GM12878 (cell line): ENCODE data around the gene SPAG7.

Experiments
- EP300 ChIP-seq, 2 experiments: fragments of 150-350 bp in 1 of 2; IDR thresholded peaks; 2 replicates each; pipeline ENCODE4 v1.6.1; 2011 to 2012; ENCODE audit warnings: low read depth in 2 of 2, low read length in 2 of 2, borderline replicate concordance in 1 of 2, improper control_type of control experiment in 1 of 2, inconsistent platforms in 1 of 2; ENCODE audit not compliant: control insufficient read depth in 1 of 2
- MXI1 ChIP-seq: fragments of 150-350 bp; IDR thresholded peaks from 2 replicates; pipeline ENCODE4 v1.6.1; 2011; ENCODE audit warnings: low read depth, mild to moderate bottlenecking, inconsistent platforms, low read length, improper control_type of control experiment
- MYC ChIP-seq: IDR thresholded peaks from 2 replicates; pipeline ENCODE4 v1.6.1; 2011; ENCODE audit warnings: mild to moderate bottlenecking, low read length, moderate library complexity, inconsistent platforms; ENCODE audit not compliant: insufficient read depth, insufficient replicate concordance, insufficient read length, severe bottlenecking
- NR2C1 ChIP-seq: fragments of 450-650 bp; IDR thresholded peaks from 2 replicates; pipeline ENCODE4 v1.6.1; 2017; ENCODE audit warnings: antibody characterized with exemption, mild to moderate bottlenecking, moderate library complexity
- POLR2A ChIP-seq: IDR thresholded peaks from 2 replicates; pipeline ENCODE4 v1.6.1; 2011; ENCODE audit warnings: low read depth, mild to moderate bottlenecking, low read length
- POLR2AphosphoS2 ChIP-seq: IDR thresholded peaks from 2 replicates; pipeline ENCODE4 v1.6.1; 2011; ENCODE audit warnings: low read depth, mild to moderate bottlenecking, low read length, improper control_type of control experiment, moderate library complexity
- POLR2AphosphoS5 ChIP-seq: IDR thresholded peaks from 2 replicates; pipeline ENCODE4 v1.6.1; 2011; ENCODE audit warnings: mild to moderate bottlenecking, low read length, inconsistent platforms
- SRF ChIP-seq, 2 experiments: IDR thresholded peaks; 2 replicates each; pipeline ENCODE4 v1.6.1; 2011; ENCODE audit warnings: low read depth in 2 of 2, low read length in 2 of 2, mild to moderate bottlenecking in 1 of 2, moderate library complexity in 1 of 2
- TF ChIP-seq, protein P1 (sequence below): IDR thresholded peaks from 2 replicates; pipeline ENCODE4 v1.6.1; 2012; ENCODE audit warnings: low read depth, low read length, improper control_type of control experiment
- TF ChIP-seq, protein P2 (sequence below): IDR thresholded peaks from 2 replicates; pipeline ENCODE4 v1.6.1; 2011; ENCODE audit warnings: low read depth, mild to moderate bottlenecking, low read length, moderate library complexity, borderline replicate concordance; ENCODE audit errors: extremely low read depth
- TF ChIP-seq, protein P3 (sequence below): IDR thresholded peaks from 2 replicates; pipeline ENCODE4 v1.6.1; 2012; ENCODE audit warnings: mild to moderate bottlenecking, low read depth, low read length
- TF ChIP-seq, protein P4 (sequence below), 3 experiments: IDR thresholded peaks in 2 of 3; conservative IDR thresholded peaks in 1 of 3; 2 replicates each; pipeline ENCODE4 v1.5.1; 2011; ENCODE audit warnings: low read depth in 3 of 3, low read length in 3 of 3, mild to moderate bottlenecking in 3 of 3, control low read depth in 2 of 3, moderate library complexity in 2 of 3, inconsistent platforms in 1 of 3, mixed read lengths in 1 of 3; ENCODE audit not compliant: control insufficient read depth in 2 of 3, insufficient read depth in 1 of 3; ENCODE audit errors: extremely low read depth in 1 of 3
- TF ChIP-seq, protein P5 (sequence below): fragments of 450-650 bp; conservative IDR thresholded peaks from 2 replicates; pipeline ENCODE4 v1.6.1; 2017; ENCODE audit warnings: mild to moderate bottlenecking, moderate library complexity

DNA sequence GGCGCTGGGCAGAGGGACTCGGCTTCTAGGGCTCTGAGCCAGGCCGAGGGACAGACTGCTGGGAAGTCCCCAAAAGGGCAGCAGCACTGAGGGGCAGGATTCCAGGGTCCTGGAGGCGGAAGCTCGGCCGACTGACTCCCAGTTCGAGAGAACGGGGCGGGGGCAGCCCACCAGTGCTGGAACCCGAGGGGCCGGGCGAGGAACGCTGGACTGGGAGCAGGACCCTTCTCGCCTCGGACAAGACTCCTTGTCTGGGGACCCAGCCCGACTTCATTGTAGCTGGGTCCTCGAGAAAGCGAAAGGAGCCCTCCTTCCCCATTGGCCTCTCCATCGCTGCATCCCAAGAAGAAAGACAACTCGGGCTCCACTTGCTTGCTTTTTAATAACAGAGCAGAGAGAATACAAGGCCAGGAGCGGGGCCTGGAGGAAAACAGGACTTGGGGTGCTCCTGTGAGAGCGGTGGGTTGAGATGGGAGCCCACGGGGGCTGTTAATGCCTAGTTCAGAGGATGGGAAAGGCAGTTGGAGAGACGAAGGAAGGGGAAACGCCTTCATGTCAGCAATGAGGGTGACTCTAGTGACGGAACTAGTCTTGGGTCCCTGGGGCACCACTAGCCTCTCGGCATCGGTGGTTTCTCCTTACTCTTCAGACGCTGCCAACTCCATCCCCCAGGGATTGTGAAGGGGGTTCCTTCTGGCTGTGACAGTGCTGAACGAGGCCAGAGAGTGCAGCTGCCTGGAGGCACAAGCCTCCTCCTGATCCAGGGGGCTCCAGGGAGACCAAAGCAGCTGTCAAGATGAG is 20.4 kb upstream of the SPAG7 start:
- TF ChIP-seq, protein P1, sequence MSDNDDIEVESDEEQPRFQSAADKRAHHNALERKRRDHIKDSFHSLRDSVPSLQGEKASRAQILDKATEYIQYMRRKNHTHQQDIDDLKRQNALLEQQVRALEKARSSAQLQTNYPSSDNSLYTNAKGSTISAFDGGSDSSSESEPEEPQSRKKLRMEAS: peak; percentile 1; the same call in 1 of the 2 replicates
- TF ChIP-seq EP300 (IDR thresholded peaks at IDR 0.05; ENCODE audit: borderline replicate concordance in 1 of 2, control insufficient read depth in 1 of 2, low read depth in 2 of 2, low read length in 2 of 2): no peak
- TF ChIP-seq, protein P2, sequence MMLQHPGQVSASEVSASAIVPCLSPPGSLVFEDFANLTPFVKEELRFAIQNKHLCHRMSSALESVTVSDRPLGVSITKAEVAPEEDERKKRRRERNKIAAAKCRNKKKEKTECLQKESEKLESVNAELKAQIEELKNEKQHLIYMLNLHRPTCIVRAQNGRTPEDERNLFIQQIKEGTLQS: no peak
- 0 out of 2 replicates have a peak, but pooled peaks have one; percentile 6 for TF ChIP-seq POLR2AphosphoS2
- TF ChIP-seq NR2C1: no peak
- TF ChIP-seq SRF (IDR thresholded peaks at IDR 0.05; ENCODE audit: low read depth in 2 of 2, low read length in 2 of 2): no peak
- TF ChIP-seq MXI1: no peak
- TF ChIP-seq, protein P3, sequence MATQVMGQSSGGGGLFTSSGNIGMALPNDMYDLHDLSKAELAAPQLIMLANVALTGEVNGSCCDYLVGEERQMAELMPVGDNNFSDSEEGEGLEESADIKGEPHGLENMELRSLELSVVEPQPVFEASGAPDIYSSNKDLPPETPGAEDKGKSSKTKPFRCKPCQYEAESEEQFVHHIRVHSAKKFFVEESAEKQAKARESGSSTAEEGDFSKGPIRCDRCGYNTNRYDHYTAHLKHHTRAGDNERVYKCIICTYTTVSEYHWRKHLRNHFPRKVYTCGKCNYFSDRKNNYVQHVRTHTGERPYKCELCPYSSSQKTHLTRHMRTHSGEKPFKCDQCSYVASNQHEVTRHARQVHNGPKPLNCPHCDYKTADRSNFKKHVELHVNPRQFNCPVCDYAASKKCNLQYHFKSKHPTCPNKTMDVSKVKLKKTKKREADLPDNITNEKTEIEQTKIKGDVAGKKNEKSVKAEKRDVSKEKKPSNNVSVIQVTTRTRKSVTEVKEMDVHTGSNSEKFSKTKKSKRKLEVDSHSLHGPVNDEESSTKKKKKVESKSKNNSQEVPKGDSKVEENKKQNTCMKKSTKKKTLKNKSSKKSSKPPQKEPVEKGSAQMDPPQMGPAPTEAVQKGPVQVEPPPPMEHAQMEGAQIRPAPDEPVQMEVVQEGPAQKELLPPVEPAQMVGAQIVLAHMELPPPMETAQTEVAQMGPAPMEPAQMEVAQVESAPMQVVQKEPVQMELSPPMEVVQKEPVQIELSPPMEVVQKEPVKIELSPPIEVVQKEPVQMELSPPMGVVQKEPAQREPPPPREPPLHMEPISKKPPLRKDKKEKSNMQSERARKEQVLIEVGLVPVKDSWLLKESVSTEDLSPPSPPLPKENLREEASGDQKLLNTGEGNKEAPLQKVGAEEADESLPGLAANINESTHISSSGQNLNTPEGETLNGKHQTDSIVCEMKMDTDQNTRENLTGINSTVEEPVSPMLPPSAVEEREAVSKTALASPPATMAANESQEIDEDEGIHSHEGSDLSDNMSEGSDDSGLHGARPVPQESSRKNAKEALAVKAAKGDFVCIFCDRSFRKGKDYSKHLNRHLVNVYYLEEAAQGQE: no peak
- TF ChIP-seq MYC: no peak
- TF ChIP-seq POLR2A: peak; percentile 64
- TF ChIP-seq, protein P4, sequence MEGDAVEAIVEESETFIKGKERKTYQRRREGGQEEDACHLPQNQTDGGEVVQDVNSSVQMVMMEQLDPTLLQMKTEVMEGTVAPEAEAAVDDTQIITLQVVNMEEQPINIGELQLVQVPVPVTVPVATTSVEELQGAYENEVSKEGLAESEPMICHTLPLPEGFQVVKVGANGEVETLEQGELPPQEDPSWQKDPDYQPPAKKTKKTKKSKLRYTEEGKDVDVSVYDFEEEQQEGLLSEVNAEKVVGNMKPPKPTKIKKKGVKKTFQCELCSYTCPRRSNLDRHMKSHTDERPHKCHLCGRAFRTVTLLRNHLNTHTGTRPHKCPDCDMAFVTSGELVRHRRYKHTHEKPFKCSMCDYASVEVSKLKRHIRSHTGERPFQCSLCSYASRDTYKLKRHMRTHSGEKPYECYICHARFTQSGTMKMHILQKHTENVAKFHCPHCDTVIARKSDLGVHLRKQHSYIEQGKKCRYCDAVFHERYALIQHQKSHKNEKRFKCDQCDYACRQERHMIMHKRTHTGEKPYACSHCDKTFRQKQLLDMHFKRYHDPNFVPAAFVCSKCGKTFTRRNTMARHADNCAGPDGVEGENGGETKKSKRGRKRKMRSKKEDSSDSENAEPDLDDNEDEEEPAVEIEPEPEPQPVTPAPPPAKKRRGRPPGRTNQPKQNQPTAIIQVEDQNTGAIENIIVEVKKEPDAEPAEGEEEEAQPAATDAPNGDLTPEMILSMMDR (IDR thresholded peaks at IDR 0.05 in 2 of 3, conservative IDR thresholded peaks at IDR 0.05 in 1 of 3; ENCODE audit: control insufficient read depth in 2 of 3, extremely low read depth in 1 of 3, insufficient read depth in 1 of 3, low read depth in 3 of 3, low read length in 3 of 3): no peak
- no peak for TF ChIP-seq POLR2AphosphoS5
- TF ChIP-seq, protein P5, sequence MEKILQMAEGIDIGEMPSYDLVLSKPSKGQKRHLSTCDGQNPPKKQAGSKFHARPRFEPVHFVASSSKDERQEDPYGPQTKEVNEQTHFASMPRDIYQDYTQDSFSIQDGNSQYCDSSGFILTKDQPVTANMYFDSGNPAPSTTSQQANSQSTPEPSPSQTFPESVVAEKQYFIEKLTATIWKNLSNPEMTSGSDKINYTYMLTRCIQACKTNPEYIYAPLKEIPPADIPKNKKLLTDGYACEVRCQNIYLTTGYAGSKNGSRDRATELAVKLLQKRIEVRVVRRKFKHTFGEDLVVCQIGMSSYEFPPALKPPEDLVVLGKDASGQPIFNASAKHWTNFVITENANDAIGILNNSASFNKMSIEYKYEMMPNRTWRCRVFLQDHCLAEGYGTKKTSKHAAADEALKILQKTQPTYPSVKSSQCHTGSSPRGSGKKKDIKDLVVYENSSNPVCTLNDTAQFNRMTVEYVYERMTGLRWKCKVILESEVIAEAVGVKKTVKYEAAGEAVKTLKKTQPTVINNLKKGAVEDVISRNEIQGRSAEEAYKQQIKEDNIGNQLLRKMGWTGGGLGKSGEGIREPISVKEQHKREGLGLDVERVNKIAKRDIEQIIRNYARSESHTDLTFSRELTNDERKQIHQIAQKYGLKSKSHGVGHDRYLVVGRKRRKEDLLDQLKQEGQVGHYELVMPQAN: peak; percentile 20; the same call in 1 of the 2 replicates
